Activated effector memory CD4-positive, alpha-beta T cell treated with anti-CD3 and anti-CD28 coated beads, Interleukin-2, amount 50 U/mL, for 16 hours (primary cell): ENCODE data around the gene ATRN.

Experiments used
- DNase-seq: peaks from one replicate; pipeline ENCODE4 v3.0.0-alpha.2; 2020

ATRN gene

GRCh38 chr20:3631534-3631933 is 160.7 kb downstream of the ATRN start:
- DNase-seq, result no peak

DNA sequence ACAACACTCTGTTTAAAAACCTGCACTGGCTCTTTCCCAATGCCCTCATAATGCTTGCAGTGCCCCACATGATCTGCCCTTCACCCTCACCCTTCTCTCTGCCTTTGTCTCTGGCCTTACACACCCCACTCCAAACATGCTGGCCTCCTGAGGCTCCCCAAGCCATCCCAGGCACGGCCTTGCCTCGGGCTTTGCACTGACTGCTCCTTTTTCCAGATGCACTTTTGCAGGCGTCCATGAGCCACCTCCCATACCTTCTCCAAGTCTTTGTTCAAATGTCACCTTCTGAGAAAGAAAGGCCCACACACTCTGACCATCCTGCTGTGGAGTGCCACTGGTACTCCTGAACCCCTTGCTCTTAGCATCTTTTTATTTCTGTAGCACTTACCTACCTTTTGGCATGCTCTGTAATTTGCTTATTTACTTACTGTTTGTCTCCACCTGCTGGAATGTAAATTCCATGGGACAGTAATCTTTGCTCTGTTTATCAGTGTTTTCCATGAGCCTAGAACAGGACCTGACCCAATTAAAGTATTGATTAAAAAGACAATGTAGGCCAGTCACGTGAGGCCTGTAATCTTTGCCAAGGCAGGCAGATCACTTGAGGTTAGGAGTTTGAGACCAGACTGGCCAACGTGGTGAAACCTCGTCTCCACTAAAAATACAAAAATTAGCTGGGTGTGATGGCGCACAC is 161.6 kb downstream of the ATRN start:
- no peak for DNase-seq

- DNase-seq, result no peak
These were observed 163.2 kb downstream of the ATRN start for GRCh38 chr20:3633913-3634478.

DNA sequence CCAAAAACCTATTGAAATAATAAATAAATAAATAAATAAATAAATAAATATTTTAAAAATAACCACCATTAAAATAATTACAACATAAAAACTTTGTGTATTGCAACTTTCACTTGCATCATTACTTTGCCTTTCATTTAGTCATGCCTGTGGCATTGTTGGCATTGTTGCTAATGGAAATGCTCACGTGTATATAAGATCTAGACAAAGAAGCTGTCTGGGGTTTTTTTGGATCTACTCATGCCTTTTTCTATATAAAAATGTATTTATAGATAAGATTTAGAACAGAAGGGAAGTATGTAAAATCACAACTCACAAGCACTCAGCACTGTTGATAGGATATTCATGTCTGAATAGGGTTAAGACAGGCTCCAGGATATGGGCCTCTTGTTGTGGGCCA is 164.5 kb downstream of the ATRN start:
- DNase-seq, result no peak

- no peak for DNase-seq
These were observed 169.4 kb downstream of the ATRN start for GRCh38 chr20:3640259-3640658.

GRCh38 chr20:3645309-3646066 is 174.7 kb downstream of the ATRN start:
- no peak for DNase-seq

- no peak for DNase-seq
These were observed 175.2 kb downstream of the ATRN start for GRCh38 chr20:3646067-3646440.

DNA sequence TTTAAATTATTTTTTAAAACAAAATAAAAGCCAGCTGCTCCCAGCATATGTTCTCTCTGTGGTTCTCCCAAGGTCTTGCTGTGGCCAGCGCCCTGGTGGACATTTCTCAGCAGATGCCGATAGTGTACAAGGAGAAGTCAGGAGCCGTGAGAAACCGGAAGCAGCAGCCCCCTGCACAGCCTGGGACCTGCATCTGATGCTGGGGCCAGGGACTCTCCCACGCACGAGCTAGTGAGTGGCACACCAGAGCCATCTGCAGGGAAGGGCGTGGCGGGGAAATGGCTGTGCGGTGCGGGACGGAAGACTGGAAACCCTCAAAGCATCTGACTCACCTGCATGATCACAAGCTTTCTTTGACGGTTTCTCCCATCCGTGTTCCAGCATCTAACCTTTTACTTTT is 175.8 kb downstream of the ATRN start:
- no peak for DNase-seq

DNA sequence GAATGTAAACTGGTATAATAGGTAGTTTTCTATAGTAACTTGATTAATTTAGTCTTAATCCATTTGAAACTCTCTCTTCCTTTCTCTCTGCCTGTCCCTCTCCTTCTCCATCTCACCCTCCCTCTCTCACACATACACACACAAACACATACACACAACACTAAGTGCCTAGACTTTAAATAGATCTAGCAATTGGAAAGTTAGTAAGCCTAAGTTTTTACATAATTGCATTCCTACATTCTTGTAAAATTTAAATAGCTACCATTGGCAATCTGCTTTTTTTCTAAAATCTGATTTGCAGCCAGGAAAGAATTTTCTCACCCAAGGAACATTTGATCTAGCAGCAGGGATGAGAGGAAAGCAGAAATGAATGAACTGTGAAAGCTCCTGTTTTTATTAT is 176.7 kb downstream of the ATRN start:
- no peak for DNase-seq

DNA sequence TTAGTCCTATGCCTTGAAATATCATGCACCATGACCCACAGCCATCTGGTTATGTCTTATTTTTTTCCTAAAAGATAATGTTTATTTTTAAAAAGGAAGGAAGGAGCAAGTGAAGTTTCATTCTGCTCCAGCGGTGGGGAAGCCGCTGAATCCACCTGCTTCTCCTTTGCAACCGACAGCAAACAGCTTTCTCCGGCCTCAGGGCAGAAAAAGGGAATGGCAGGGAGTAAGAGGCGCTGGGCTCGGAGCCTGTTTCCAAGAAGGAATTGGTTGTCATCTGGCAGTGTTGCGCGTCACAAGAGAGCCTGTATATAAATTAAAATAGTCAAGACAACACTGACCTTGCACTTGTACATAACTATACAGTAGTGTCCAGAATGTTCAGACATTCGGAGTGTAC is 178.1 kb downstream of the ATRN start:
- DNase-seq, result no peak

DNA sequence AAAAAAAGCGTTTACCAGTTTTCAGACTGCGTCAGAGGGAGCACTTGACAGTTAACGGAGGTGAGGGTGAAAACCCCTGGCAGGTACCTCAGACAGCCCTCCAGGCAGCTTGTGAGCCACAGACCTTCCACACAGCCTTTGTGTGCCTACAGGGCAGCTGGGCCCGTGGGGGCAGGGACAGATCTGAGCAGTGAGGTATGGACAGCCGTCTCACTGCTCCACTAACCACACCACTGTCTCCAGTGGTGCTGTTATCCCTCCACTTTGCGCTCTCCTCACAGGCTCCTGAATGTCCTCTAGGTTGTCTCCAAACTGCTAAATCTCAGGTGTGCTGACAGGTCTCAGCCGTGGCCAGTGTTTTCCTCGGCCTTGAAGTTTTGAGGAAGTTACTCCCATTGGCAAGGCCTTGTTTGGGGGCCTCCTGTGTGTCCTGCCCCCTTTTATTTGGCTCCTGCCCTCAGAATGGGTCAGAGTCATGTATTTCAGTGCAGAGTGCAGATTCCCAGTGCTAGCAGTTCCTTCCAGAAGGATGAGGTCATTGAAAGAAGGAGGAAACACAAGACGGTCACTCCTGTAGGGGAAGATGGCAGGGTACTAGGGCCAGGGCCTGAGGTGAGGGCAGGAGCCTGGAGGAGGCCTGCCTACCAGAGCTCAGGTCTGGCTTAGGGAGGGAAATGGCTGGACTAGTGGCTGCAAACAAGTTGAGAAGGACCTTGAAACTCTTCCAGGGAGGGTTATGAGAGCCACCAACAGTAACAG is 180.6 kb downstream of the ATRN start:
- DNase-seq, result no peak

DNA sequence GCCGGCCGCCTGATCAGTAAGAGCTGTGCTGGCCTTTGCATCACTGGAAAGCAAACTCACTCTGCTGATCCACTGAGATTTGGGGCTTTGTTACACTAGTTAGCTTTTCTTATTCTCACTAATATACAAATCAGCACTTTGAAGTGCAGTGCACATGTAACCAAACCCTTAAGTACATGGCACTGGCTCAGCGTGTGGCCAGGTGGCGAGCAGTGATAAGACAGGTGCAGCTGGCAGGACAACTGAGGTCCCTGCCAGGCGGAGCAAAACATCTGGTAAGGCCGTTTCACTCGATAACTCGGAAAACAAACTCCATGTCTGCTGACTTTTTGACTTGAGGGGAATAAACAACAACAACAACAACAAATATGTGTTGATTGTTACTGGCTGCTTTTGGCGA is 181.4 kb downstream of the ATRN start:
- DNase-seq, result no peak

DNA sequence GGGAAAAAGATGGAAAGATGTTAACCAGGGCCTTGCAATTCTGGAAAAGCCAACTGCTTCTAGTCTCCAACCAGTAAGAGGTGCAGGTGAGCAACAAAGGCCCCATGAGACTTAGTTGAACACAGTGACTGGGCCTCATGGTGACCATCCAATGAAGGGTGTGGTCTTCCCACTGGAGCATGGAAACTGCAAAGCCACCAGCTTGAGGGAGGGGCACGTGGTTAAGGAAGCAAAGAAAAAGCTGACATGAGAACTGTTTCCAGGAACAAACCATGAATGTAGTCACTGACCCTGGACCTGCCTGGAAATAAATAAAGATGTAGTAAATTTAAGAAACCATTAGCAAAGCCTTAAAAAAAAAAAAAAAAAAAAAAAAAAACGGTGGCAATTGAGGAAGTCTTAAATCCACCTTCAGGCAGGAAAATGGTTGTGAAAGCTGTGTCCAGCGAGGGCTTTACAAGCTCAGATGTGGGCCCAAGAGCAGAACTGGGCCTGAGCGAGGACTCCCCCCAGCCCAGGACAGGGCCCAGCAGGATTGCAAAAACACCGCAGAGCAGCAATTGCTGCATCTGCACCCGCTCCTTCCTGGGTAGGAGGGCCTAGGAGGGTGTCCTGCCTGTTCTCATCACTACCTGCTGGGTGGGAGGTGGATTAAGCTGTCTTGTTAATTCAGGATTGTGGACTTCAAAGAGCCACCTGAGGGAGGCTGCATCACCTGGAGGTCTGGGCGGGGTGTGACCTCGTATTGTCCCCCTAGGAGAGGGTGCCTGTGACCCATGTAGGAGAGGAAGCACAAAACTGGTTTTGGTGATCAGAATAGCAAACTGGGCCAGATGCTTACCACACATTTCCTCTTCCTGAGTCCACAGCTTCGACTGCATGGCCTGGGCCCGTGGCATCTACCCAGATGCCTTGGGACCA is 182.1 kb downstream of the ATRN start:
- no peak for DNase-seq

DNA sequence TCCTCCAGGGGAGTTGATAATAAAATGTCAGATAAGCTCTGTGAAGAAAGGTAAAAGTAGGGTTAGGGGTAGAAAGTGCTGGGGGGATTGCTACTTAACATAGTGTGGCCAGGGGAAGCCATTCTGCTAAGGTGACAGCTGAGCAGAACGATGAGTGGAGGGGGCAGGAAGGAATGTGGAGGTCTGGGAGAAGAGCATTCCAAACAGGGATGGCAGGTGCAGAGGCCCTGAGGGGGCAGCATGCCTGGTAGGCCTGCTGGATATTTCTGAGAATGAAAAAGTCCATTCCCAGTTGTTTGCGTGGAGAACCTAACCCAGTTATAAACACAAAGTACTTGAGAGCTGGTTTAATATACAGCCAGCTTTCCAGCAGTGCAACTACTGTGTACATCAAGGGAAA is 183.1 kb downstream of the ATRN start:
- no peak for DNase-seq

DNA sequence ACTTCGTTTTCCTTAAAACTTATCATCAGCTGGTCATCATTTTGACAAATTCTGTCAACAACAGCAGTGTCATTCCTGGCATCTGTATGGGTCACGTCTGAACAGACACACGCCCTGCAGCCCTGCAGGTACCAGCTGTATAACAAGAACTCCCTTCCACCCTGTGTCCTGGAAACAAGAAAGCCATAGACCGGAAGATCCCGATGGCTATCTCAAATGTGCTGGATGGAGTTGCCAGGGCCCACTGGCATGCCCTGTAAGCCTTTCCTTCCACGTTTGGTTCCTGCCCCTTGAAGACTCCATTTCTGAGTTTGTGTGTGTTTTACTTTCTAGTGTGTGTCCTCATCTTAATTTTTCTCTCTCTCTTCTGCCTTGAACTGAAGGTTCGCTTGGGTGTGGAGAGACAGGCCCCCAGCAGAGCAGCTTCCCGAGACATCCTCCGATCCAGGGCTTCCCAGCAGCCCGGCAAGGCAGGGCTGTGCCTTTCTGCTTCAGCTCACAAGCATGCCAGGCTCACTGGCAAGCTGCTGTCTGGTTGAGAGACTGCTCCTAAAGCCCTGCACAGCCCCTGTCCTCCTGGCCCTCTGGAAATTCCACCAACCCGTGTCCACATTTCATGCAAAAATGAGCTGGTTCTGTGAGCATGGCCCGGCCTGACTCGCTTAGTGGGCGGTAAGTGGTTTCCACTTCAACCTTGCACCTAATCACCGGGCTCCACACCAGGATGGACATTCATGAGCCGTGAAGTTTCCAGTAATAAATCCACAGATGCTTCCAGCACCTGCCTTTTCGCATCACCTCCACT is 183.7 kb downstream of the ATRN start:
- DNase-seq, result no peak

- no peak for DNase-seq
These were observed 184.2 kb downstream of the ATRN start for GRCh38 chr20:3655131-3655405.

DNA sequence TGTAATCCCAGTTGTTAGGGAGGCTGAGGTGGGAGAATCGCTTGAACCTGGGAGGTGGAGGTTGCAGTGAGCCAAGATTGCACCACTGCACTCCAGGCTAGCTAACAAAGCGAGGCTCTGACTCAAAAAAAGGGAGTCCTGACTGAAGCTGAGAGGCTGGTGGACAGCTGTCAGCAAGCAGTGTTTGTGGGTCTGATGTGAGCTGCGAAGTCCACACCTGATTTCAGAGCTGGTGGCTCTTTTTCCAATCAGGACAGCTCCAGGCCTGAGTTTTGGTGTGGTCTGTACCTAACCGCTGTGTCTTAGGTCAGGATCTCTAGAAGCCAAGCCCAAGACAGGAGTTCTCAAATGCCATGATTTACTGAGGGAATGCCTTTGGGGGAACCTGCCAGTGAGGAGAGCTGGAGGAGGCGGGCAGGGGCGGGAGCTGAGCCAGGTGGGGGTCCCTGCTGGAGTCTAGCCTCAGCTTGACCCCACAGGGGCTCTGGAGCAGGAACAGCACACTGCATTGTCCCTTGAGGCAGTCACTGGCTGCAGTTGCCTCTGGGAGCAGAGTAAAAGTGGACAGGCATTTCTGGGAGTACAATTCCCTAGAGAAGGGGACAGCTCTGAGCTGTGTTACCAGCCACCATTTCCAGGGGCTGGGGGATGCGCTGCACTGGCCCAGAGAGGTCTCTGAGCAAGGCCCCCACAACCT is 187.3 kb downstream of the ATRN start:
- DNase-seq, result peak; percentile 37

GRCh38 chr20:3658716-3659491 is 188.1 kb downstream of the ATRN start:
- DNase-seq, result peak; percentile 12

GRCh38 chr20:3659492-3660261 is 188.9 kb downstream of the ATRN start:
- DNase-seq, result peak; percentile 57
